ENCODE results near the gene GMPR2. TPM values are rescaled to one million over a fixed set of nuclear protein-coding genes. Genes with fewer than 3 reads are reported as not detected.
"Not testable (repeated sequence)": the region's sequence is repeated elsewhere in the genome, so short reads cannot be mapped to it uniquely, and the experiment has no call there.

Gene GMPR2
- total RNA-seq, 1 donor from 2014 or later, result 66.2 TPM

- H3K27ac Mint-ChIP-seq (ENCODE audit: unreplicated experiment), result peak within 1 kb of the TSS; percentile 99
- no peaks in the 10 kb centered on the region for H3K9me3 Mint-ChIP-seq
- H3K27me3 Mint-ChIP-seq (ENCODE audit: low read depth), result no peaks in the 10 kb centered on the region
- peak within 1 kb of the TSS; percentile 91 for H3K4me3 Mint-ChIP-seq
- TF ChIP-seq CTCF (conservative IDR thresholded peaks at IDR 0.05), result no peak
- H3K4me1 Mint-ChIP-seq, result peaks cover 35% of the 10 kb centered on the region
- H3K36me3 Mint-ChIP-seq (ENCODE audit: low read depth), result peaks cover 12% of the 10 kb centered on the region
- peak; percentile 89 for DNase-seq (ENCODE audit: low read depth, low spot score)
These were observed 19.5 kb upstream of the GMPR2 start, which contains the start of gene CHMP4A for GRCh38 chr14:24212924-24213865. Gene CHMP4A (minus strand): TSS chr14:24213488. CDS start chr14:24213439, 49 bp downstream.

GRCh38 chr14:24213866-24214662 lies 18.7 kb upstream of the GMPR2 start:
- Mint-ChIP-seq H3K4me1 (peaks cover 35% of the 10 kb centered on the region), H3K27ac (ENCODE audit: unreplicated experiment) (peak overlapping the region; percentile 24), H3K4me3 (peak overlapping the region; percentile 91), H3K27me3 (ENCODE audit: low read depth) (no peaks in the 10 kb centered on the region), H3K9me3 (no peaks in the 10 kb centered on the region), H3K36me3 (ENCODE audit: low read depth) (peaks cover 12% of the 10 kb centered on the region)
- DNase-seq (ENCODE audit: low read depth, low spot score), result no peak
- no peak for TF ChIP-seq CTCF (conservative IDR thresholded peaks at IDR 0.05)

- peaks cover 9% of the 10 kb centered on the region for H3K36me3 Mint-ChIP-seq (ENCODE audit: low read depth)
- no peaks in the 10 kb centered on the region for H3K9me3 Mint-ChIP-seq
- H3K4me1 Mint-ChIP-seq, result peaks cover 35% of the 10 kb centered on the region
- peak; percentile 70 for DNase-seq (ENCODE audit: low read depth, low spot score)
- peak within 1 kb of the TSS; percentile 86 for H3K27ac Mint-ChIP-seq (ENCODE audit: unreplicated experiment)
- peak within 1 kb of the TSS; percentile 91 for H3K4me3 Mint-ChIP-seq
- no peaks in the 10 kb centered on the region for H3K27me3 Mint-ChIP-seq (ENCODE audit: low read depth)
- TF ChIP-seq CTCF (conservative IDR thresholded peaks at IDR 0.05), result peak; percentile 68
These were observed 17.0 kb upstream of the GMPR2 start, which contains the start of gene MDP1 for GRCh38 chr14:24215495-24216344. Gene MDP1 (minus strand): TSS chr14:24216066. CDS start chr14:24215955, 111 bp downstream.

GRCh38 chr14:24216345-24216699 lies 16.4 kb upstream of the GMPR2 start:
- no peak for TF ChIP-seq CTCF (conservative IDR thresholded peaks at IDR 0.05)

GRCh38 chr14:24216876-24217275 lies 15.9 kb upstream of the GMPR2 start:
- DNase-seq (ENCODE audit: low read depth, low spot score); H3K27ac Mint-ChIP-seq (ENCODE audit: unreplicated experiment); H3K36me3 Mint-ChIP-seq (ENCODE audit: low read depth); H3K9me3 Mint-ChIP-seq; H3K27me3 Mint-ChIP-seq (ENCODE audit: low read depth): not testable (repeated sequence)
- Mint-ChIP-seq H3K4me3 (peak overlapping the region; percentile 91), H3K4me1 (peaks cover 30% of the 10 kb centered on the region)

More at GRCh38 chr14:24216345-24216699, 16.4 kb upstream of the GMPR2 start:
- H3K27me3 Mint-ChIP-seq (ENCODE audit: low read depth), result no peaks in the 10 kb centered on the region
- H3K9me3 Mint-ChIP-seq, result no peaks in the 10 kb centered on the region
- no peak for DNase-seq (ENCODE audit: low read depth, low spot score)
- peaks cover 35% of the 10 kb centered on the region for H3K4me1 Mint-ChIP-seq
- peak overlapping the region; percentile 91 for H3K4me3 Mint-ChIP-seq
- peaks cover 8% of the 10 kb centered on the region for H3K36me3 Mint-ChIP-seq (ENCODE audit: low read depth)
- peak overlapping the region; percentile 7 for H3K27ac Mint-ChIP-seq (ENCODE audit: unreplicated experiment)
